Activated CD8-positive, alpha-beta T cell treated with anti-CD3 and anti-CD28 coated beads for 36 hours (primary cell): ENCODE results near the gene FITM1. TPM values are rescaled to one million over a fixed set of nuclear protein-coding genes. Genes with fewer than 3 reads are reported as not detected.

ENCODE experiments used
- ATAC-seq: fragments of 200-7000 bp; cut with Tn5 transposase; one replicate; pipeline ENCODE4 v1.10.0; 2021; ENCODE audit warnings: mild to moderate bottlenecking, moderate library complexity
- CTCF ChIA-PET: fragments of 350-600 bp; sonication (Branson Sonifier 250); formaldehyde crosslinking; loops from one replicate; lab custom pipeline; 2021; ENCODE audit warnings: antibody characterized with exemption; lab: Charles Lee
- POLR2A ChIA-PET: fragments of 350-600 bp; sonication (Branson Sonifier 250); formaldehyde crosslinking; loops from one replicate; lab custom pipeline; 2021; ENCODE audit warnings: antibody characterized with exemption; lab: Charles Lee
- DNase-seq: peaks from one replicate; pipeline ENCODE4 v3.0.0-alpha.2; 2020
- H3K27ac Mint-ChIP-seq: one replicate; pipeline ENCODE4 v1.8.0; 2021; ENCODE audit warnings: mild to moderate bottlenecking, mixed read lengths
- H3K27me3 Mint-ChIP-seq: one replicate; pipeline ENCODE4 v1.8.0; 2021; ENCODE audit warnings: mixed read lengths
- H3K36me3 Mint-ChIP-seq: one replicate; pipeline ENCODE4 v1.8.0; 2021; ENCODE audit warnings: low read depth, mixed read lengths
- H3K4me1 Mint-ChIP-seq: one replicate; pipeline ENCODE4 v1.8.0; 2021; ENCODE audit warnings: low read depth, mixed read lengths
- H3K4me3 Mint-ChIP-seq: one replicate; pipeline ENCODE4 v1.8.0; 2021; ENCODE audit warnings: mild to moderate bottlenecking, moderate library complexity, mixed read lengths
- H3K9me3 Mint-ChIP-seq: one replicate; pipeline ENCODE4 v1.8.0; 2021; ENCODE audit warnings: mixed read lengths
- CTCF ChIP-seq: fragments of 200-600 bp; IDR thresholded peaks from one replicate; pipeline ENCODE4 v1.8.0; 2022; ENCODE audit warnings: antibody characterized with exemption, mild to moderate bottlenecking
- intact Hi-C: fragments of 100-400 bp; cut with micrococcal nuclease; formaldehyde crosslinking; loops from one replicate; pipeline ENCODE4 v1.10.0; 2022
- total RNA-seq, 2 experiments: library from RNA; stranded (reverse); gene quantifications; one replicate each; pipeline ENCODE4 v1.2.3, GENCODE V29; 2021

FITM1 gene
- total RNA-seq, 2 experiments from 2014 or later = 0.56 to 0.69 TPM

DNA sequence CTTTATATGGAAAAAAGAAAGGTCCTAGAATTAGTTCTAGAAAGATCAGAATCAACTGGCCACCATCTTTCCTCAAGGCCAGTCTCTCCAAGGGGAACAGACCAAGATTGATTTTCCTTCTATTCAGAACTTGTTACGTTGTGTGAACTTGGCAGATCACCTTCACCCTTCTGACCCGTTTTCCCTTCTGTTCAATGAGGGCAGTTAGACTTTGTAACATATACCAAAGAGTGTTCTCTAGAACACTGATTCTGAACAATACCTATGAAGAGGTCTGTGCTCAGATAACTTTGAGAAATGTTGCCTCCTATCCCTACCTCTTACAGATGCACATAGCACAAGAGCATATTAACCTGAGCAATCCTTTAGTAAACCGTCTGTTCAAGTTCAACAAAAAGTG lies 47.0 kb upstream of the FITM1 start:
- no peak for ATAC-seq
- TF ChIP-seq CTCF = no peak
- Mint-ChIP-seq H3K27me3 (no peaks in the 10 kb centered on the region), H3K4me3 (no peak overlapping the region), H3K36me3 (no peaks in the 10 kb centered on the region), H3K4me1 (peaks cover 19% of the 10 kb centered on the region), H3K27ac (no peak overlapping the region), H3K9me3 (no peaks in the 10 kb centered on the region)
- POLR2A ChIA-PET = interaction anchor here (6.3 kb wide), 1 partner anchor 10 kb away, joined by 57 read pairs; the partner anchor contains the start of gene PCK2
- intact Hi-C loops = no loop called here
- no peak for DNase-seq
- CTCF ChIA-PET = interaction anchor here (6.0 to 9.1 kb wide), 3 partner anchors 9 to 26 kb away, joined by 34 to 127 read pairs (median 99); partner anchors contain the start of gene PCK2

GRCh38 chr14:24084440-24084839 lies 46.0 kb upstream of the FITM1 start:
- POLR2A ChIA-PET = interaction anchor here (1.2 to 6.3 kb wide), 2 partner anchors 9 to 20 kb away, joined by 3 to 57 read pairs; partner anchors contain the start of gene PCK2
- no peak overlapping the region for H3K4me3 Mint-ChIP-seq

DNA sequence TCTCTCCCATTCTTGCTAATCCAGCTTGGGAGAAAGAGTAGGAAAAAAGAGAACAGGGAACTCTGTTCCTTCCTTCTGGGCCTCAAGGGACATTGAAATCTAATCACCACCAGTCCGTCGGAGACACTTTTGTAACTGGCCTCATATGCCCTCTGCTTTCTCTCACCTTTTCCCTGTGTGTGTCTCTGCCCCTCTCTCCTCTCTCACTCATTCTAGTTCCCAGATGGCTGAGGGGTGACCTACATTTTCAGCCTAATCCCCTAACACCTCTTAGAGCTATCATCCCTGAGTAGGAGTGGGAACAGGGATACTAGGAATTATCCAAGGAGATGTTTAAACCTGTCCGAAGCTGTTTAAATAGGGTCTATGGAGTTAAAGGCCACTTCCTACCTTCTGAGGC lies 45.2 kb upstream of the FITM1 start:
- peaks cover 14% of the 10 kb centered on the region for H3K4me1 Mint-ChIP-seq
- no peak for DNase-seq
- H3K9me3 Mint-ChIP-seq = no peaks in the 10 kb centered on the region
- H3K27ac Mint-ChIP-seq = no peak overlapping the region
- no peaks in the 10 kb centered on the region for H3K36me3 Mint-ChIP-seq
- CTCF ChIA-PET = interaction anchor here (1.0 to 9.1 kb wide), 4 partner anchors 13 to 39 kb away, joined by 3 to 127 read pairs (median 18); no protein-coding TSS in a partner anchor
- intact Hi-C loops = no loop called here
- POLR2A ChIA-PET = interaction anchor here (1.0 to 6.3 kb wide), 4 partner anchors 8 to 24 kb away, joined by 3 to 57 read pairs (median 4); partner anchors contain the start of gene PCK2
- ATAC-seq = no peak
- H3K4me3 Mint-ChIP-seq = no peak overlapping the region
- no peaks in the 10 kb centered on the region for H3K27me3 Mint-ChIP-seq
- TF ChIP-seq CTCF = no peak

More at GRCh38 chr14:24084440-24084839, 46.0 kb upstream of the FITM1 start:
- Mint-ChIP-seq H3K27ac (no peak overlapping the region), H3K4me1 (peaks cover 19% of the 10 kb centered on the region), H3K9me3 (no peaks in the 10 kb centered on the region), H3K27me3 (no peaks in the 10 kb centered on the region), H3K36me3 (no peaks in the 10 kb centered on the region)
- CTCF ChIA-PET = interaction anchor here (0.8 to 9.1 kb wide), 4 partner anchors 12 to 30 kb away, joined by 3 to 127 read pairs (median 18); no protein-coding TSS in a partner anchor
- no peak for ATAC-seq
- DNase-seq = no peak
- intact Hi-C loops = no loop called here
- no peak for TF ChIP-seq CTCF

DNA sequence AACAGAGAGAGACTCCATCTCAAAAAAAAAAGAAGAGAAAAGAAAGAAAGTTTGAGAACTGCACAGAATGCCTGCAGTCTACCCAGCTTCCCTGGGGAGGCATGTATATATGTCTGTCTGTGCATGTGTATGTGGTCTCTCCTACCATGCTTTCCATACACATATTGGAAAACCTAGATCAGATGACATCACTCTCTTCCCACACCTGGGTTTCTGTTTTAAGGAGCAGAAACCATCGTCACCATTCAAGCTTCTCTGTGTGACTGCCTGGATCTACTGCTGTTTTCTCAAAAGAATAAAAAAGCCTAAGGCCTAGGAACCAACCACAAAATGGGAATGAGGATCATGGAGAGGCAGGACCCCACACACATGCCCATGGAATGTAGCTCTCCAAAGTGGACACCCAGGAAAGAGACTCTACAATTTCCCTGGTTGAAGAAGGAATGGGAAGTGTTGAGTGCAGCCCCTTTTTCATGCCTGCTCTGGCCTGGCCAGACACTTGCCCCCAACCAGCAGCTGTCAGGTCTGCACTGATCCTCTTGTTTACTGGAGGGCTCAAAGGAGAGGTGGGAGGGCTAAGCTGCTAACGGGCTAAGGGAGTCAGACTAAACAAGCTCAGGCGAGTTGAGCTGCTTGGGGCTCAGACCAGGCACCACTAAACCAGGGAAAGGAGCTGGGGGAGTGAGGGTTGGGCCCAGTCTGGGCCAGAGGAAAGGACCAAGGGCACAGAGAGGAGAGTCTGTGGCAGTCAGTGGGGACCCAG lies 44.1 kb upstream of the FITM1 start:
- H3K9me3 Mint-ChIP-seq = no peaks in the 10 kb centered on the region
- CTCF ChIA-PET = interaction anchor here (1.0 to 9.1 kb wide), 4 partner anchors 9 to 40 kb away, joined by 3 to 127 read pairs (median 20); no protein-coding TSS in a partner anchor
- DNase-seq = no peak
- intact Hi-C loops = no loop called here
- no peaks in the 10 kb centered on the region for H3K27me3 Mint-ChIP-seq
- H3K36me3 Mint-ChIP-seq = no peaks in the 10 kb centered on the region
- H3K4me3 Mint-ChIP-seq = no peak overlapping the region
- TF ChIP-seq CTCF = no peak
- H3K27ac Mint-ChIP-seq = no peak overlapping the region
- peaks cover 10% of the 10 kb centered on the region for H3K4me1 Mint-ChIP-seq
- POLR2A ChIA-PET = interaction anchor here (1.0 to 1.3 kb wide), 2 partner anchors 9 to 25 kb away, joined by 3 to 4 read pairs; no protein-coding TSS in a partner anchor
- ATAC-seq = no peak

- no peak for TF ChIP-seq CTCF
- H3K9me3 Mint-ChIP-seq = no peaks in the 10 kb centered on the region
- DNase-seq = no peak
- ChIA-PET POLR2A (no interaction called here), CTCF (interaction anchor here (1.2 to 9.1 kb wide), 2 partner anchors 8 to 28 kb away, joined by 5 to 127 read pairs; no protein-coding TSS in a partner anchor)
- no peak for ATAC-seq
- no peak overlapping the region for H3K4me3 Mint-ChIP-seq
- H3K27ac Mint-ChIP-seq = no peak overlapping the region
- no peaks in the 10 kb centered on the region for H3K27me3 Mint-ChIP-seq
- H3K36me3 Mint-ChIP-seq = no peaks in the 10 kb centered on the region
- intact Hi-C loops = no loop called here
- H3K4me1 Mint-ChIP-seq = peaks cover 7% of the 10 kb centered on the region
Observed at GRCh38 chr14:24087004-24087403, 43.5 kb upstream of the FITM1 start.
